B cell (primary cell): Measurements from ENCODE around the gene GMPR2. TPM values are rescaled to one million over a fixed set of nuclear protein-coding genes. Genes with fewer than 3 reads are reported as not detected.

Experiments
- ATAC-seq: fragments of 200-7000 bp; cut with Tn5 transposase; one replicate; pipeline ENCODE4 v1.10.0; 2021; ENCODE audit warnings: low read depth, mild to moderate bottlenecking, moderate number of reproducible peaks, moderate library complexity
- CTCF ChIA-PET: fragments of 350-600 bp; sonication (Branson Sonifier 250); formaldehyde crosslinking; loops from one replicate; lab custom pipeline; 2021; ENCODE audit warnings: antibody characterized with exemption, inconsistent platforms; lab: Charles Lee
- POLR2A ChIA-PET: fragments of 350-600 bp; sonication (Branson Sonifier 250); formaldehyde crosslinking; loops from one replicate; lab custom pipeline; 2021; ENCODE audit warnings: antibody characterized with exemption; lab: Charles Lee
- DNase-seq: peaks from one replicate; pipeline ENCODE4 v3.0.0; 2013
- H2AFZ ChIP-seq: 2 replicates; pipeline ENCODE4 v1.6.1; 2012; ENCODE audit warnings: mild to moderate bottlenecking, low read depth, low read length; ENCODE audit not compliant: insufficient read depth, poor library complexity, severe bottlenecking
- H3K27ac ChIP-seq, 2 donors: 1 replicate in 1 of 2; 2 replicates in 1 of 2; pipeline ENCODE4 v1.5.1; 2012 to 2013; ENCODE audit warnings: low read length in 2 of 2, mild to moderate bottlenecking in 2 of 2, moderate library complexity in 1 of 2
- H3K27me3 ChIP-seq, 4 experiments: fragments of 200-600 bp in 1 of 4; sonication (generic) in 1 of 4; replicated peaks in 1 of 4; 1 replicate in 2 of 4; 2 replicates in 2 of 4; pipeline versions ENCODE4 v1.6.1 to v1.7.0; 2013 to 2016; ENCODE audit warnings: low read length in 3 of 4, mild to moderate bottlenecking in 2 of 4, mixed read lengths in 1 of 4, moderate library complexity in 1 of 4; ENCODE audit not compliant: insufficient read depth in 4 of 4, control insufficient read depth in 3 of 4; ENCODE audit errors: control extremely low read depth in 1 of 4
- H3K36me3 ChIP-seq, 2 experiments: replicated peaks in 1 of 2; 1 replicate in 1 of 2; 2 replicates in 1 of 2; pipeline versions ENCODE4 v1.6.1 to v1.7.1; 2013; ENCODE audit warnings: low read length in 1 of 2; ENCODE audit not compliant: insufficient read depth in 2 of 2, control insufficient read depth in 1 of 2; ENCODE audit errors: control extremely low read depth in 1 of 2, extremely low read depth in 1 of 2
- H3K4me1 ChIP-seq, 2 donors: fragments of 200-600 bp in 1 of 2; sonication (generic) in 1 of 2; 1 replicate in 1 of 2; 2 replicates in 1 of 2; pipeline versions ENCODE4 v1.5.1 to v1.6.1; 2013 to 2017; ENCODE audit warnings: low read length in 2 of 2; ENCODE audit not compliant: control insufficient read depth in 2 of 2, insufficient read depth in 2 of 2
- H3K4me2 ChIP-seq: replicated peaks from 2 replicates; pipeline ENCODE3; 2012; ENCODE audit warnings: mild to moderate bottlenecking, low read depth, low read length; ENCODE audit not compliant: poor library complexity, severe bottlenecking
- H3K4me3 ChIP-seq, 5 experiments: fragments of 200-600 bp in 1 of 5; sonication (generic) in 1 of 5; 1 replicate in 3 of 5; 2 replicates in 2 of 5; pipeline versions ENCODE4 v1.5.1 to v1.7.0; 2011 to 2016; ENCODE audit warnings: low read length in 4 of 5, mild to moderate bottlenecking in 4 of 5, low read depth in 2 of 5, control low read depth in 1 of 5, moderate library complexity in 1 of 5; ENCODE audit not compliant: insufficient read depth in 1 of 5; ENCODE audit errors: control extremely low read depth in 1 of 5, extremely low read depth in 1 of 5
- H3K79me2 ChIP-seq: fragments of 200-600 bp; sonication (generic); one replicate; pipeline ENCODE4 v1.6.0; 2016; ENCODE audit warnings: low read length; ENCODE audit not compliant: control insufficient read depth, insufficient read depth
- H3K9ac ChIP-seq: fragments of 200-600 bp; sonication (generic); 2 replicates; pipeline ENCODE4 v1.6.1; 2017; ENCODE audit warnings: mild to moderate bottlenecking, low read length, moderate library complexity
- H3K9me3 ChIP-seq, 3 donors: one replicate each; pipeline versions ENCODE4 v1.6.1 to v1.7.1; 2013; ENCODE audit warnings: low read length in 2 of 3; ENCODE audit not compliant: control insufficient read depth in 2 of 3, insufficient read depth in 1 of 3; ENCODE audit errors: control extremely low read depth in 1 of 3
- H4K20me1 ChIP-seq: 2 replicates; pipeline ENCODE4 v1.6.0; 2012; ENCODE audit warnings: mild to moderate bottlenecking, low read length; ENCODE audit not compliant: insufficient read depth, control insufficient read depth, poor library complexity, severe bottlenecking
- H3K27ac Mint-ChIP-seq: one replicate; pipeline ENCODE4 v1.8.0; 2021; ENCODE audit warnings: mixed read lengths
- H3K27me3 Mint-ChIP-seq: one replicate; pipeline ENCODE4 v1.8.0; 2021; ENCODE audit warnings: mixed read lengths
- H3K4me1 Mint-ChIP-seq: one replicate; pipeline ENCODE4 v1.8.0; 2021; ENCODE audit warnings: mixed read lengths
- H3K4me3 Mint-ChIP-seq: one replicate; pipeline ENCODE4 v1.8.0; 2021; ENCODE audit warnings: mixed read lengths
- H3K9me3 Mint-ChIP-seq: one replicate; pipeline ENCODE4 v1.8.0; 2022; ENCODE audit warnings: mixed read lengths; ENCODE audit not compliant: insufficient read depth
- EZH2 ChIP-seq: IDR thresholded peaks from 2 replicates; pipeline ENCODE4 v1.6.1; 2012; ENCODE audit warnings: borderline replicate concordance, low read depth, mild to moderate bottlenecking, moderate library complexity, low read length; ENCODE audit not compliant: insufficient read depth, poor library complexity, severe bottlenecking
- WGBS: methylation state at CpG from one replicate; pipeline ENCODE4 v1.1.5; 2013; ENCODE audit warnings: missing lambda C conversion rate; ENCODE audit not compliant: insufficient coverage; 5-methylcytosine and 5-hydroxymethylcytosine counted together
- intact Hi-C: fragments of 100-400 bp; cut with micrococcal nuclease; formaldehyde crosslinking; loops from one replicate; pipeline ENCODE4 v1.10.0; 2022
- polyA plus RNA-seq: library from polyadenylated mRNA; depleted of rRNA; stranded (reverse); fragments of >200 nt; gene quantifications from 2 replicates; pipeline ENCODE4 v1.2.3, GENCODE V29; 2012
- total RNA-seq, 2 donors: library from RNA; stranded (reverse); fragments of 120-200 nt in 1 of 2; gene quantifications; 1 replicate in 1 of 2; 2 replicates in 1 of 2; pipeline versions ENCODE4 v1.2.3 to v1.2.4, GENCODE V29; 2013 to 2022
- TF ChIP-seq, protein P1 (sequence below): fragments of 200-600 bp; IDR thresholded peaks from one replicate; pipeline ENCODE4 v1.8.0; 2022; ENCODE audit warnings: antibody characterized with exemption, mild to moderate bottlenecking

Gene GMPR2
- total and polyA plus RNA-seq, 2 donors (not counting 1 experiment from before 2014, with no cell fraction given), result 39.7 to 58.7 TPM

DNA sequence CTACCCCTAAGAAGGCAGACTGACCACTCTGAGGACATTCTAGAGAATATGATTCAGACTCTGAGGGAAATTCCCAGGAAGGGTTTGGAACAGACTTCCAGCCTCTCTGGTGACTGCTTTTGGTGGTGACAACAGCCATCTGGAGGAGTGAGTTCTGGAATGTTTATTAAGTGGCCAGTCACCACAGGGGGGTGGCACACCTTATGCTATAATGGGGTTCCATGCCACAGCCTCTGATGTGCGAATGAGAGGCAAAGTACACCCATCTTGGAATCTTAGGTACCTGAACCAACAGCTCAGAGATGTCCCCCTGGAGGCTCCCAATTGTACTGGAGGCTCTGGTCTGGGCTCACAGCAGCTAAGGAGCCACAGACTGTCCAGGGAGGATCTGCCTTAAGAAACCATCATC lies 19.2 kb downstream of the GMPR2 start:
- Histone ChIP-seq H3K9me3 (no peaks in the 10 kb centered on the region), H3K36me3 (peaks cover 0 to 28% of the 10 kb centered on the region in 2 experiments), H3K9ac (no peak overlapping the region), H3K79me2 (no peaks in the 10 kb centered on the region), H3K4me1 (peaks cover 3 to 6% of the 10 kb centered on the region in 2 donors), H3K4me2 (no peak overlapping the region), H4K20me1 (no peaks in the 10 kb centered on the region), H3K4me3 (no peak overlapping the region), H3K27me3 (no peaks in the 10 kb centered on the region), H2AFZ (no peak overlapping the region), H3K27ac (no peak overlapping the region)
- TF ChIP-seq, protein P1, sequence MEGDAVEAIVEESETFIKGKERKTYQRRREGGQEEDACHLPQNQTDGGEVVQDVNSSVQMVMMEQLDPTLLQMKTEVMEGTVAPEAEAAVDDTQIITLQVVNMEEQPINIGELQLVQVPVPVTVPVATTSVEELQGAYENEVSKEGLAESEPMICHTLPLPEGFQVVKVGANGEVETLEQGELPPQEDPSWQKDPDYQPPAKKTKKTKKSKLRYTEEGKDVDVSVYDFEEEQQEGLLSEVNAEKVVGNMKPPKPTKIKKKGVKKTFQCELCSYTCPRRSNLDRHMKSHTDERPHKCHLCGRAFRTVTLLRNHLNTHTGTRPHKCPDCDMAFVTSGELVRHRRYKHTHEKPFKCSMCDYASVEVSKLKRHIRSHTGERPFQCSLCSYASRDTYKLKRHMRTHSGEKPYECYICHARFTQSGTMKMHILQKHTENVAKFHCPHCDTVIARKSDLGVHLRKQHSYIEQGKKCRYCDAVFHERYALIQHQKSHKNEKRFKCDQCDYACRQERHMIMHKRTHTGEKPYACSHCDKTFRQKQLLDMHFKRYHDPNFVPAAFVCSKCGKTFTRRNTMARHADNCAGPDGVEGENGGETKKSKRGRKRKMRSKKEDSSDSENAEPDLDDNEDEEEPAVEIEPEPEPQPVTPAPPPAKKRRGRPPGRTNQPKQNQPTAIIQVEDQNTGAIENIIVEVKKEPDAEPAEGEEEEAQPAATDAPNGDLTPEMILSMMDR, result no peak
- TF ChIP-seq EZH2, result no peak
- no peak overlapping the region for H3K4me3 Mint-ChIP-seq
- ATAC-seq (no peak), DNase-seq (no peak)
- H3K27ac Mint-ChIP-seq, result no peak overlapping the region
- POLR2A ChIA-PET, result no interaction called here
- intact Hi-C loops, result no loop called here
- H3K27me3 Mint-ChIP-seq, result no peaks in the 10 kb centered on the region
- 100% methylated on average over 1 of the region's 1 CpG for WGBS
- H3K4me1 Mint-ChIP-seq, result peaks cover 6% of the 10 kb centered on the region
- CTCF ChIA-PET, result interaction anchor here (0.8 to 2.8 kb wide), 3 partner anchors 9 to 56 kb away, joined by 3 to 10 read pairs (median 3); partner anchors contain the start of genes CIDEB and TINF2
- H3K9me3 Mint-ChIP-seq, result no peaks in the 10 kb centered on the region

DNA sequence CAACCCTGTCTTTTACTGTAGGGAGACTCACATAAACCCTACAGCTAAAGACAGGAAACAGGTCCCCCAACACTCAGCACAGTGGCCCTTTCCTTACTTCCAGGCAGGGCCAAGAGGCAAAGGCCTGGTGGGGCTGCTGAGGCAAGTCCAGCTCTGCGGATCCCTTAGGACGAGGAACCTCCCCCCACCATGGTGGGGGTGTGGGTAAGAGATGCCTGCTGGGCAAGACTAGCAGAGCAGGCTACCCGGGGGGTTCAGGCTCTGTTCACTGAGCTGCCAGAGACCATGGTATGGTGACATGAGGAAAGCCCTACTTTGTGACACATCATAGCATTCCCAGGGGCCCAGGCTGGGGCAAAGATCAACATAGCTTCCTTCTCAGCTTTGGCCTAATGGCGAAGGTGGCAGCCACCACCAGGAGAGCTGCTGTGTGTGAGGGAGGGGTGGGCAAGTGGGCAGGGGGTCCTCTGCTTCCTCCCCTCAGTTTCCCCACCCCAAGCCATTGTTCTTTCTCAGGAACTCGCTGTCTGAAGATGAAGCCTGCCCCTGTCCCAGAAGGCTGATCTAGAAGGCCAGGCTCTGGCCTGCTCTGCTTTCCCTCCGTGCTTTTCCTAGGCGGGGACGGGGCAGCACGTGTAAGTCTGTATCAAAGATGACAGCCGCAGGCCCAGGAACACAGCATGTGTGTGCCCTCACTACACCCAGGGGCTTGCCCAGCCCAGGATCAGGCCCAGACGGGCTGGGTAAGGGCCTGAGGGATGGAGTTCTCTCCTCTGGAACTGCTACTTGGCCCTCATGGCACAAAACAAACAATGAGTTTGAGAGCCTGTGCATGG lies 19.8 kb downstream of the GMPR2 start:
- no peak overlapping the region for H3K4me3 ChIP-seq
- H2AFZ ChIP-seq, result no peak overlapping the region
- H3K4me1 Mint-ChIP-seq, result peaks cover 2% of the 10 kb centered on the region
- 98% methylated on average over 8 of the region's 11 CpGs for WGBS
- no peak overlapping the region for H3K27ac ChIP-seq
- no peaks in the 10 kb centered on the region for H4K20me1 ChIP-seq
- H3K4me2 ChIP-seq, result no peak overlapping the region
- no peaks in the 10 kb centered on the region for H3K4me1 ChIP-seq
- H3K9me3 Mint-ChIP-seq, result no peaks in the 10 kb centered on the region
- no peaks in the 10 kb centered on the region for H3K79me2 ChIP-seq
- TF ChIP-seq EZH2, result no peak
- TF ChIP-seq, protein P1, result no peak
- H3K27me3 ChIP-seq, result no peaks in the 10 kb centered on the region
- H3K9ac ChIP-seq, result no peak overlapping the region
- DNase-seq, result no peak
- H3K9me3 ChIP-seq, result no peaks in the 10 kb centered on the region
- ChIA-PET CTCF (interaction anchor here (0.8 to 2.8 kb wide), 4 partner anchors 10 to 74 kb away, joined by 3 to 10 read pairs (median 3); partner anchors contain the start of genes CIDEB and TINF2), POLR2A (no interaction called here)
- intact Hi-C loops, result no loop called here
- H3K36me3 ChIP-seq, result peaks cover 0 to 28% of the 10 kb centered on the region in 2 experiments
- ATAC-seq, result no peak
- H3K4me3 Mint-ChIP-seq, result no peak overlapping the region
- H3K27ac Mint-ChIP-seq, result no peak overlapping the region
- no peaks in the 10 kb centered on the region for H3K27me3 Mint-ChIP-seq
